ENCODE results near the gene NATD1. TPM values are rescaled to one million over a fixed set of nuclear protein-coding genes. Genes with fewer than 3 reads are reported as not detected.
A peak's percentile ranks its signal among the peaks of the same experiment; 100 is the strongest.

Gene NATD1
- total RNA-seq, 1 experiment from 2014 or later = 3.1 TPM

DNA sequence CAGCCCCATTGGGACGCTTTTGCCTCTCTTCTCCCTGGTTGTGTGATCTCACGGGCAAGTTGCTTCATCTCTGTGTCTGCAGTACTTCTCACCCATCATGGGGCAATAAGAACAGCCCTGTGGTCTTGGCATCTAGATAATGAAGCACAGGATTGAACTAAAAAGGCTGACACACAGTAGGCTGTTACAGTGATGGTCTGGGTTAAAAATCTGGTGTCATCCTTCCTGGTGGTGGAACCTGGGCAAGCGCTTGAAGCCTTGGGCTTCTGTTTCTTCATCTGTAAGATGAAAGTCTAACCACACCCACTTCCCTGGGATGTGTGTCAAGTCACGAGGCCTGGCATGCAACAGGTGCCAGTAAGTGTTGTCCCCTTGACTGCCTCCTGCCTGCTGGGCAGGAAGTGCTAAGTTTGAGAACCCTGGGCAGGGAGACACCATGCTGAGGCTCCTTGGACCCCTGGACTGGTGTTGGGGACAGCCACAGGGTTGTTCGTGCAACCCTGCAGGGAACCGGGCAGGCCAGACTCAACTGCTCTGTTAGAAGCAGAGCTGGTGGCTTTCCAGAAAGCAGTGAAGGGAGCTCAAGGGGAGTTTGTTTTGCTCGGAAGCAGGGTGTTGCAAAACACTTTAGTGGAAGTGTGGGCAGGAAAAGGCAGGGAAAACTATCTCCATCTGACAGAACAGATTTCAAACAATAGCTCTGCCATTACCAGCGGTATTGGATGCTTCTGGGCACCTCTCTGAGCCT, 25.4 kb upstream of the NATD1 start:
- H3K79me2 ChIP-seq (ENCODE audit: insufficient read depth, low read length) = no peaks in the 10 kb centered on the region
- ChIA-PET POLR2A (no interaction called here), RAD21 (ENCODE audit: low non-redundant PET in 1 of 2, low total read pairs in 2 of 2, uncharacterized antibody in 2 of 2, unreplicated experiment in 2 of 2) (no interaction called here), CTCF (interaction anchor here (0.8 to 1.9 kb wide), 4 partner anchors 9 to 234 kb away, joined by 3 to 7 read pairs (median 5); no protein-coding TSS in a partner anchor)
- peaks cover 44 to 72% of the 10 kb centered on the region in 2 experiments for H3K4me1 ChIP-seq (ENCODE audit: control insufficient read depth in 1 of 2, insufficient read depth in 2 of 2, low read length in 2 of 2)
- no peak for DNase-seq (ENCODE audit: low read depth, low spot score)
- peak overlapping the region; percentile 3; the same call in 1 of the 2 replicates for H3K4me2 ChIP-seq (ENCODE audit: low read length)
- no peak overlapping the region for H2AFZ ChIP-seq (ENCODE audit: low read depth, low read length, poor library complexity, severe bottlenecking)
- H3K9ac ChIP-seq (ENCODE audit: low read length) = no peak overlapping the region
- H3K36me3 ChIP-seq (ENCODE audit: control insufficient read depth in 1 of 2, insufficient read depth in 2 of 2, low read length in 2 of 2) = no peaks in the 10 kb centered on the region
- intact Hi-C loops (cut with micrococcal nuclease) = no loop called here
- no peaks in the 10 kb centered on the region for H3K27me3 ChIP-seq (ENCODE audit: insufficient read depth, low read length)
- ATAC-seq = no peak
- no peak overlapping the region for H3K27ac ChIP-seq (ENCODE audit: low read depth, low read length)
- H3K9me2 ChIP-seq (ENCODE audit: insufficient read depth) = no peaks in the 10 kb centered on the region
- no peak overlapping the region for H3K4me3 ChIP-seq (replicated peaks in 1 of 2; ENCODE audit: low read depth in 1 of 2, low read length in 2 of 2)
- BruUV-seq (replicated peaks) = no TSS peak
- no peaks in the 10 kb centered on the region for H4K20me1 ChIP-seq (ENCODE audit: insufficient read depth)
- H3K9me3 ChIP-seq (ENCODE audit: control insufficient read depth in 1 of 2, insufficient read depth in 1 of 2, low read depth in 1 of 2, low read length in 2 of 2) = no peaks in the 10 kb centered on the region
- peak; percentile 48 for TF ChIP-seq TCF7L2 (IDR thresholded peaks at IDR 0.05; ENCODE audit: borderline replicate concordance, extremely low read depth, insufficient read depth, insufficient read length)
- TF ChIP-seq ELF1 (IDR thresholded peaks at IDR 0.05; ENCODE audit: borderline replicate concordance, low read depth) = no peak
- TF ChIP-seq RAD21 (IDR thresholded peaks at IDR 0.05; ENCODE audit: low read depth) = no peak
- TF ChIP-seq, protein P1, sequence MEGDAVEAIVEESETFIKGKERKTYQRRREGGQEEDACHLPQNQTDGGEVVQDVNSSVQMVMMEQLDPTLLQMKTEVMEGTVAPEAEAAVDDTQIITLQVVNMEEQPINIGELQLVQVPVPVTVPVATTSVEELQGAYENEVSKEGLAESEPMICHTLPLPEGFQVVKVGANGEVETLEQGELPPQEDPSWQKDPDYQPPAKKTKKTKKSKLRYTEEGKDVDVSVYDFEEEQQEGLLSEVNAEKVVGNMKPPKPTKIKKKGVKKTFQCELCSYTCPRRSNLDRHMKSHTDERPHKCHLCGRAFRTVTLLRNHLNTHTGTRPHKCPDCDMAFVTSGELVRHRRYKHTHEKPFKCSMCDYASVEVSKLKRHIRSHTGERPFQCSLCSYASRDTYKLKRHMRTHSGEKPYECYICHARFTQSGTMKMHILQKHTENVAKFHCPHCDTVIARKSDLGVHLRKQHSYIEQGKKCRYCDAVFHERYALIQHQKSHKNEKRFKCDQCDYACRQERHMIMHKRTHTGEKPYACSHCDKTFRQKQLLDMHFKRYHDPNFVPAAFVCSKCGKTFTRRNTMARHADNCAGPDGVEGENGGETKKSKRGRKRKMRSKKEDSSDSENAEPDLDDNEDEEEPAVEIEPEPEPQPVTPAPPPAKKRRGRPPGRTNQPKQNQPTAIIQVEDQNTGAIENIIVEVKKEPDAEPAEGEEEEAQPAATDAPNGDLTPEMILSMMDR (IDR thresholded peaks at IDR 0.05 in 2 of 3, conservative IDR thresholded peaks at IDR 0.05 in 1 of 3; ENCODE audit: borderline replicate concordance in 1 of 3, insufficient read depth in 1 of 3, low read depth in 2 of 3, low read length in 2 of 3) = peak in 2 of 3 experiments; percentile 14 to 16; a peak in 1 of 6 replicates

DNA sequence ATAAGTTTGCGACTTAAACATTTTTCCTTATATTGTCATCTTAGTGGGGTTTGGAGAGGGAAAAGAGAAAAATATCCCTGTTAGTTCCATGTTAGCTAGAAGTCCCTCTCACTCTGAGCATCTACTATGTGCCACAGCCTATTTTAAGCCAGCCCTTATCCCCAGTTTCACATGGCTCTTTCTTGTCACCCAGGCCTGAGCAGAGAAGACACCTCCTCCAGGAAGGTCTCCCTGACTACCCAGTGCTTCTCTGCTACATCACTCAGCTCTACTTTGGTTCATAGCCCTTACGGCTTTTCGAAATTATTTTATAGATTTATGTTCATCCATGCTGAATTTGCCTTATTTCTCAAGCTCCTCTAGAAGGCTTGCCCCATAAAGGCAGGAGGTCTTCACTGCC, 24.1 kb upstream of the NATD1 start:
- Histone ChIP-seq H3K36me3 (ENCODE audit: control insufficient read depth in 1 of 2, insufficient read depth in 2 of 2, low read length in 2 of 2) (no peaks in the 10 kb centered on the region), H3K79me2 (ENCODE audit: insufficient read depth, low read length) (no peaks in the 10 kb centered on the region), H3K9me3 (ENCODE audit: control insufficient read depth in 1 of 2, insufficient read depth in 1 of 2, low read depth in 1 of 2, low read length in 2 of 2) (no peaks in the 10 kb centered on the region), H2AFZ (ENCODE audit: low read depth, low read length, poor library complexity, severe bottlenecking) (no peak overlapping the region), H3K4me1 (ENCODE audit: control insufficient read depth in 1 of 2, insufficient read depth in 2 of 2, low read length in 2 of 2) (peaks cover 31 to 69% of the 10 kb centered on the region in 2 experiments), H3K9me2 (ENCODE audit: insufficient read depth) (no peaks in the 10 kb centered on the region), H3K4me3 (replicated peaks in 1 of 2; ENCODE audit: low read depth in 1 of 2, low read length in 2 of 2) (no peak overlapping the region), H3K27me3 (ENCODE audit: insufficient read depth, low read length) (no peaks in the 10 kb centered on the region), H3K9ac (ENCODE audit: low read length) (no peak overlapping the region), H3K4me2 (ENCODE audit: low read length) (no peak overlapping the region), H4K20me1 (ENCODE audit: insufficient read depth) (no peaks in the 10 kb centered on the region), H3K27ac (ENCODE audit: low read depth, low read length) (no peak overlapping the region)
- no TSS peak for BruUV-seq (replicated peaks)
- intact Hi-C loops (cut with micrococcal nuclease) = no loop called here
- no peak for ATAC-seq
- DNase-seq (ENCODE audit: low read depth, low spot score) = no peak
- POLR2A ChIA-PET = interaction anchor here (2.1 kb wide), 1 partner anchor 10 kb away, joined by 15 read pairs; no protein-coding TSS in a partner anchor
- RAD21 ChIA-PET (ENCODE audit: low non-redundant PET in 1 of 2, low total read pairs in 2 of 2, uncharacterized antibody in 2 of 2, unreplicated experiment in 2 of 2) = no interaction called here
- TF ChIP-seq CBX3 (IDR thresholded peaks at IDR 0.05; ENCODE audit: low read depth) = no peak
- no peak for TF ChIP-seq FOSL1 (IDR thresholded peaks at IDR 0.05; ENCODE audit: low read depth)
- CTCF ChIA-PET = interaction anchor here (0.8 to 1.2 kb wide), 2 partner anchors 10 to 148 kb away, joined by 3 read pairs; no protein-coding TSS in a partner anchor
